Measurements from ENCODE around the gene CHN1.

Gene CHN1

DNA sequence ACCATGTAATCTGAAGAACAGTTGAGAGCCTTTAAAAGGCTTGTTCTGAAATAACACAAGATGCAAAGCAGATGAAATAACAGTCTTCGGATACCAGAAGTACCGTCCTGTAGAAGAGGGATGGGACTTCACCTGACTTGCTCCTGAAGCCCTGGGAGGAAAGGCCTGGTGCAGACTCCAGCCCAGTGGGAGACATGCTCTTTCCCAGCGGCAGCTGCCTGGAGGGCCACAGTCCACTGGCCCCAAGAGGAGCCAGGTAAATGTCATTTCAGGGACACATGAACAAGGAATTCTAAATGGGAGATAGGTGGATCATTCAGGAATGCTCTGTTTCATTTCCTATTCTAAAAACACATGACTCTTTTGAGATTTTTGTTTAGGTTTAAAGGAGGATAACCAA lies 22.6 kb upstream of the CHN1 start:
- Histone ChIP-seq H3K27ac (ENCODE audit: low read depth, low read length) (no peak overlapping the region), H3K4me3 (ENCODE audit: low read depth in 1 of 2, low read length in 2 of 2) (no peak overlapping the region), H3K9me3 (ENCODE audit: low read length) (no peaks in the 10 kb centered on the region), H3K4me1 (ENCODE audit: insufficient read depth, low read length) (no peaks in the 10 kb centered on the region), H3K36me3 (ENCODE audit: insufficient read depth, low read length) (no peaks in the 10 kb centered on the region), H3K27me3 (ENCODE audit: control insufficient read depth in 1 of 2, insufficient read depth in 2 of 2, low read length in 2 of 2) (no peaks in the 10 kb centered on the region), H3K9ac (ENCODE audit: low read length) (no peak overlapping the region)

DNA sequence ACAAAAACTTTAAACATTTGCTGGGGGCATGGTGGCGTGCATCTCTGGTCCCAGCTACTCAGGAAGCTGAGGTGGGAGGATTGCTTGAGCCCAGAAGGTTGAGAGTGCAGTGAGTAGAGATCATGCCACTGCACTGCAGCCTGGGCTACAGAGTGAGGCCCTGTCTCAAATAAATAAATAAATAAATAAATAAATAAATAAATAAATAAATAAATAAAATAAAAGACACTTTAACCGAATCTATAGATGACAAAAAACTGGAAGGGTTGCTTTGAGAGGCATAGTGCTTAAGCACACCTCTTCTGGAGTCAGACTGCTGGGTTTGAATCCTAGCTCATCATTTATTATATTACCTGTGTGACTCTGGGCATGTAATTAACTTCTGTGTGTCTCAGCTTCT lies 21.2 kb upstream of the CHN1 start:
- no peaks in the 10 kb centered on the region for H3K27me3 ChIP-seq (ENCODE audit: control insufficient read depth in 1 of 2, insufficient read depth in 2 of 2, low read length in 2 of 2)
- no peaks in the 10 kb centered on the region for H3K9me3 ChIP-seq (ENCODE audit: low read length)
- H3K27ac ChIP-seq (ENCODE audit: low read depth, low read length) = no peak overlapping the region
- H3K9ac ChIP-seq (ENCODE audit: low read length) = no peak overlapping the region
- H3K4me1 ChIP-seq (ENCODE audit: insufficient read depth, low read length) = no peaks in the 10 kb centered on the region
- H3K36me3 ChIP-seq (ENCODE audit: insufficient read depth, low read length) = no peaks in the 10 kb centered on the region
- H3K4me3 ChIP-seq (ENCODE audit: low read depth in 1 of 2, low read length in 2 of 2) = no peak overlapping the region

- Histone ChIP-seq H3K9me3 (ENCODE audit: low read length) (no peaks in the 10 kb centered on the region), H3K27me3 (ENCODE audit: control insufficient read depth in 1 of 2, insufficient read depth in 2 of 2, low read length in 2 of 2) (no peaks in the 10 kb centered on the region), H3K36me3 (ENCODE audit: insufficient read depth, low read length) (no peaks in the 10 kb centered on the region), H3K9ac (ENCODE audit: low read length) (no peak overlapping the region), H3K27ac (ENCODE audit: low read depth, low read length) (no peak overlapping the region), H3K4me1 (ENCODE audit: insufficient read depth, low read length) (no peaks in the 10 kb centered on the region), H3K4me3 (ENCODE audit: low read depth in 1 of 2, low read length in 2 of 2) (no peak overlapping the region)
Observed at GRCh38 chr2:175025946-175026345, 20.8 kb upstream of the CHN1 start.

GRCh38 chr2:175025233-175025632 lies 20.1 kb upstream of the CHN1 start:
- H3K4me3 ChIP-seq (ENCODE audit: low read depth in 1 of 2, low read length in 2 of 2) = no peak overlapping the region
- no peaks in the 10 kb centered on the region for H3K36me3 ChIP-seq (ENCODE audit: insufficient read depth, low read length)
- H3K9me3 ChIP-seq (ENCODE audit: low read length) = no peaks in the 10 kb centered on the region
- H3K4me1 ChIP-seq (ENCODE audit: insufficient read depth, low read length) = no peaks in the 10 kb centered on the region
- H3K9ac ChIP-seq (ENCODE audit: low read length) = no peak overlapping the region
- no peak overlapping the region for H3K27ac ChIP-seq (ENCODE audit: low read depth, low read length)
- H3K27me3 ChIP-seq (ENCODE audit: control insufficient read depth in 1 of 2, insufficient read depth in 2 of 2, low read length in 2 of 2) = no peaks in the 10 kb centered on the region

DNA sequence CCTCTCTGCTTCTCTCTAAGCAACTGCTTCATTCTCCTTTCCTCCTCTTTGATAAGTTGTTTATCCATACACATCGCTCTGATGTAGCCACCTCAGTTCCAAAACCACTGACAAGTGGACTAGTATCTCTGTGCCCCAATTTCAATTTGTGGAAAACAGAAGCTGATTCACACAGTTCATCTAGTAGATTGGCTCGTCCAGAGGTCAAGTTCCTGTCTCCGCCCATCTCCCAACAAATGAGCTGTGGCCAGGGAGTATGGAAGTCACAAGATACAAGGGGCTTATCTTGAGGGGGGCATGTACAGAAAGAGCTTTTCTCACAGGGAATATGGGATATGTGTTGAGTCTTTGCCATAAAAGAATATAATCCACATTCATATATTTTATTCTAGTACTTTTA lies 17.7 kb upstream of the CHN1 start:
- Histone ChIP-seq H3K4me3 (ENCODE audit: low read depth in 1 of 2, low read length in 2 of 2) (no peak overlapping the region), H3K9ac (ENCODE audit: low read length) (no peak overlapping the region), H3K36me3 (ENCODE audit: insufficient read depth, low read length) (no peaks in the 10 kb centered on the region), H3K27ac (ENCODE audit: low read depth, low read length) (no peak overlapping the region), H3K9me3 (ENCODE audit: low read length) (no peaks in the 10 kb centered on the region), H3K4me1 (ENCODE audit: insufficient read depth, low read length) (no peaks in the 10 kb centered on the region), H3K27me3 (ENCODE audit: control insufficient read depth in 1 of 2, insufficient read depth in 2 of 2, low read length in 2 of 2) (no peaks in the 10 kb centered on the region)

- no peaks in the 10 kb centered on the region for H3K4me1 ChIP-seq (ENCODE audit: insufficient read depth, low read length)
- H3K27me3 ChIP-seq (ENCODE audit: control insufficient read depth in 1 of 2, insufficient read depth in 2 of 2, low read length in 2 of 2) = no peaks in the 10 kb centered on the region
- H3K9me3 ChIP-seq (ENCODE audit: low read length) = no peaks in the 10 kb centered on the region
- no peak overlapping the region for H3K4me3 ChIP-seq (ENCODE audit: low read depth in 1 of 2, low read length in 2 of 2)
- H3K9ac ChIP-seq (ENCODE audit: low read length) = no peak overlapping the region
- H3K36me3 ChIP-seq (ENCODE audit: insufficient read depth, low read length) = no peaks in the 10 kb centered on the region
- H3K27ac ChIP-seq (ENCODE audit: low read depth, low read length) = no peak overlapping the region
Observed at GRCh38 chr2:175019566-175020327, 14.6 kb upstream of the CHN1 start.

- Histone ChIP-seq H3K36me3 (ENCODE audit: insufficient read depth, low read length) (no peaks in the 10 kb centered on the region), H3K27me3 (ENCODE audit: control insufficient read depth in 1 of 2, insufficient read depth in 2 of 2, low read length in 2 of 2) (no peaks in the 10 kb centered on the region), H3K4me1 (ENCODE audit: insufficient read depth, low read length) (no peaks in the 10 kb centered on the region), H3K27ac (ENCODE audit: low read depth, low read length) (no peak overlapping the region), H3K9me3 (ENCODE audit: low read length) (no peaks in the 10 kb centered on the region), H3K9ac (ENCODE audit: low read length) (no peak overlapping the region), H3K4me3 (ENCODE audit: low read depth in 1 of 2, low read length in 2 of 2) (no peak overlapping the region)
Observed at GRCh38 chr2:175017618-175018414, 12.6 kb upstream of the CHN1 start.

GRCh38 chr2:175015340-175015739 lies 10.2 kb upstream of the CHN1 start:
- H3K9me3 ChIP-seq (ENCODE audit: low read length) = no peaks in the 10 kb centered on the region
- no peaks in the 10 kb centered on the region for H3K36me3 ChIP-seq (ENCODE audit: insufficient read depth, low read length)
- H3K9ac ChIP-seq (ENCODE audit: low read length) = no peak overlapping the region
- no peaks in the 10 kb centered on the region for H3K27me3 ChIP-seq (ENCODE audit: control insufficient read depth in 1 of 2, insufficient read depth in 2 of 2, low read length in 2 of 2)
- no peak overlapping the region for H3K4me3 ChIP-seq (ENCODE audit: low read depth in 1 of 2, low read length in 2 of 2)
- no peak overlapping the region for H3K27ac ChIP-seq (ENCODE audit: low read depth, low read length)
- no peaks in the 10 kb centered on the region for H3K4me1 ChIP-seq (ENCODE audit: insufficient read depth, low read length)

DNA sequence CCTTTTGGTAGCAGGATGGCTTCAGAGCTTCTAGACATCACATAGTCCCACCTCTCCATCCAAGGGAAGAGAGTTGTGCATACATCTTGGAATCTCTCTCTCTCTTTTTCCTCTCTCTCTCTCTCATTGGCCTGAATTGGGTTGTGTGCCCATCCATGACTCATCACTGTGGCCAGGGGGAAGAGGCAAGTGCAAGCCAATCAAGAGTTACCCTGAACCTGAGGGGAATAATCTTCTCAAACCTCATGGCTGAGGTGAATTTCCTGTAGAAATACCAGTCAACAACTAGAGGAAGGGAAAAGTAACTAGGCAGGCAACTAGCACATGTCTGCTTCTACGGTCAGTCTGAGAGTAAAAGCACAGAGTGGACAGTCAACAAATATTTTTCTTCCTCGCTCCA lies 7.3 kb upstream of the CHN1 start:
- Histone ChIP-seq H3K4me3 (ENCODE audit: low read depth in 1 of 2, low read length in 2 of 2) (no peak overlapping the region), H3K9ac (ENCODE audit: low read length) (no peak overlapping the region), H3K4me1 (ENCODE audit: insufficient read depth, low read length) (no peaks in the 10 kb centered on the region), H3K9me3 (ENCODE audit: low read length) (no peaks in the 10 kb centered on the region), H3K27me3 (ENCODE audit: control insufficient read depth in 1 of 2, insufficient read depth in 2 of 2, low read length in 2 of 2) (no peaks in the 10 kb centered on the region), H3K27ac (ENCODE audit: low read depth, low read length) (no peak overlapping the region), H3K36me3 (ENCODE audit: insufficient read depth, low read length) (no peaks in the 10 kb centered on the region)

DNA sequence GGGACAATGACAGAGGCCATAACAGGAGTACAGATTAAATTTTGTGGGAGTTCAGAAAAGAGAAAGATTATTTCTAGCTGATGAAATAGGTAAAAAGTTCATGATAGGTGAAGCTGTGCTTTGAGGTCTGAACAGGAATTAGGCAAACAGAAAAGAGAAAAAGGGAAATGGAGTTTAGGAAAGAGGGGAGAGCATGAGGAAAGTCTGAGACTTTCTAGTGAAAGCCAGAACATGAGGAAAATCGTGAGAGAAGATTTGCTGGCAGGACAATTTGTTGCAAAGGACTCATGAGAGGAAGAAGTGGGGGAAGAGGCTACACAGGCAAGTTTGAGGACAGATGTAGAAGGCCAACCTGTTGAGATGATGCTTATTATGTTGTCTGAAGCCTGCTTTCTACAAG lies 6.3 kb upstream of the CHN1 start:
- Histone ChIP-seq H3K27me3 (ENCODE audit: control insufficient read depth in 1 of 2, insufficient read depth in 2 of 2, low read length in 2 of 2) (no peaks in the 10 kb centered on the region), H3K9ac (ENCODE audit: low read length) (no peak overlapping the region), H3K27ac (ENCODE audit: low read depth, low read length) (no peak overlapping the region), H3K9me3 (ENCODE audit: low read length) (no peaks in the 10 kb centered on the region), H3K4me1 (ENCODE audit: insufficient read depth, low read length) (no peaks in the 10 kb centered on the region), H3K4me3 (ENCODE audit: low read depth in 1 of 2, low read length in 2 of 2) (no peak overlapping the region), H3K36me3 (ENCODE audit: insufficient read depth, low read length) (no peaks in the 10 kb centered on the region)

DNA sequence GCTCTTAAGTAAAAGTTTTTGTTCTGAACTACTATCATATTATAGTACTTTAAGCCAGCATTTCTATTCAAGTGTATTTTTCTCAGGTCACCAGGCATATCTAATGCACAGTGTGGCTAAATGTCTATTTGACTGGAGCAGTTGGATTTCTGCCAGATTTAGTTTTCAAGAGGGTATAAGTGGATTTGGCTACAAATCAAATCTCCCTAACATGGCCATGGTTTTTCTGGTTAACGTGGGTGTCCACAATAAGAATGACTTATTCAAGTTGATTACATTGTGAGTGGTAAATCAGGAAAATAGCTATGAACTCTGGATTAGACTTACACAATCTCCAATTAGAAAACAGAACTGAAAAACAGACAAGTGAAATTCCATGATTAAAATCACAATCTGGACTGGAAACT lies 5.7 kb upstream of the CHN1 start:
- Histone ChIP-seq H3K9me3 (ENCODE audit: low read length) (no peaks in the 10 kb centered on the region), H3K27me3 (ENCODE audit: control insufficient read depth in 1 of 2, insufficient read depth in 2 of 2, low read length in 2 of 2) (no peaks in the 10 kb centered on the region), H3K4me3 (ENCODE audit: low read depth in 1 of 2, low read length in 2 of 2) (no peak overlapping the region), H3K9ac (ENCODE audit: low read length) (no peak overlapping the region), H3K36me3 (ENCODE audit: insufficient read depth, low read length) (no peaks in the 10 kb centered on the region), H3K27ac (ENCODE audit: low read depth, low read length) (no peak overlapping the region), H3K4me1 (ENCODE audit: insufficient read depth, low read length) (peaks cover under 1% of the 10 kb centered on the region)
